Measurements from ENCODE around the gene MAN2A2.

MAN2A2 gene

GRCh38 chr15:90918835-90919234, 15.7 kb downstream of the MAN2A2 start:
- TF ChIP-seq EGR1 (IDR thresholded peaks at IDR 0.05) (no peak), CREB1 (IDR thresholded peaks at IDR 0.05; ENCODE audit: low read depth) (no peak), RAD21 (IDR thresholded peaks at IDR 0.05; ENCODE audit: low read depth) (no peak), USF1 (IDR thresholded peaks at IDR 0.05) (no peak), MAX (IDR thresholded peaks at IDR 0.05) (no peak), TAF1 (IDR thresholded peaks at IDR 0.05; ENCODE audit: low read depth) (no peak), YY1 (IDR thresholded peaks at IDR 0.05; ENCODE audit: low read depth) (no peak), TCF12 (IDR thresholded peaks at IDR 0.05; ENCODE audit: low read depth) (no peak), TEAD4 (IDR thresholded peaks at IDR 0.05) (no peak), EP300 (IDR thresholded peaks at IDR 0.05; ENCODE audit: borderline replicate concordance) (no peak), REST (IDR thresholded peaks at IDR 0.05; ENCODE audit: low read depth) (no peak), CEBPB (IDR thresholded peaks at IDR 0.05) (no peak), ZBTB7A (IDR thresholded peaks at IDR 0.05; ENCODE audit: low read depth) (no peak), FOXM1 (IDR thresholded peaks at IDR 0.05; ENCODE audit: borderline replicate concordance, low read depth) (no peak), NFIC (IDR thresholded peaks at IDR 0.05) (no peak)

GRCh38 chr15:90921887-90922286, 18.8 kb downstream of the MAN2A2 start:
- TF ChIP-seq MAX (IDR thresholded peaks at IDR 0.05) (no peak), ZBTB7A (IDR thresholded peaks at IDR 0.05; ENCODE audit: low read depth) (no peak), TEAD4 (IDR thresholded peaks at IDR 0.05) (no peak), CREB1 (IDR thresholded peaks at IDR 0.05; ENCODE audit: low read depth) (no peak), EGR1 (IDR thresholded peaks at IDR 0.05) (no peak), TCF12 (IDR thresholded peaks at IDR 0.05; ENCODE audit: low read depth) (no peak), TAF1 (IDR thresholded peaks at IDR 0.05; ENCODE audit: low read depth) (no peak), RAD21 (IDR thresholded peaks at IDR 0.05; ENCODE audit: low read depth) (no peak)

- no peak for TF ChIP-seq EP300 (IDR thresholded peaks at IDR 0.05; ENCODE audit: borderline replicate concordance)
- TF ChIP-seq TAF1 (IDR thresholded peaks at IDR 0.05; ENCODE audit: low read depth) = no peak
- no peak for TF ChIP-seq RAD21 (IDR thresholded peaks at IDR 0.05; ENCODE audit: low read depth)
- no peak for TF ChIP-seq CREB1 (IDR thresholded peaks at IDR 0.05; ENCODE audit: low read depth)
- TF ChIP-seq CEBPB (IDR thresholded peaks at IDR 0.05) = no peak
- TF ChIP-seq FOXM1 (IDR thresholded peaks at IDR 0.05; ENCODE audit: borderline replicate concordance, low read depth) = no peak
- no peak for TF ChIP-seq YY1 (IDR thresholded peaks at IDR 0.05; ENCODE audit: low read depth)
- no peak for TF ChIP-seq NFIC (IDR thresholded peaks at IDR 0.05)
- TF ChIP-seq TEAD4 (IDR thresholded peaks at IDR 0.05) = no peak
- TF ChIP-seq USF1 (IDR thresholded peaks at IDR 0.05) = no peak
- no peak for TF ChIP-seq ZBTB7A (IDR thresholded peaks at IDR 0.05; ENCODE audit: low read depth)
- no peak for TF ChIP-seq EGR1 (IDR thresholded peaks at IDR 0.05)
- TF ChIP-seq REST (IDR thresholded peaks at IDR 0.05; ENCODE audit: low read depth) = no peak
- TF ChIP-seq MAX (IDR thresholded peaks at IDR 0.05) = no peak
- no peak for TF ChIP-seq TCF12 (IDR thresholded peaks at IDR 0.05; ENCODE audit: low read depth)
These were observed 21.3 kb downstream of the MAN2A2 start for GRCh38 chr15:90924375-90924774.

- TF ChIP-seq RAD21 (IDR thresholded peaks at IDR 0.05; ENCODE audit: low read depth) = no peak
- no peak for TF ChIP-seq YY1 (IDR thresholded peaks at IDR 0.05; ENCODE audit: low read depth)
- TF ChIP-seq TEAD4 (IDR thresholded peaks at IDR 0.05) = no peak
- no peak for TF ChIP-seq TAF1 (IDR thresholded peaks at IDR 0.05; ENCODE audit: low read depth)
- no peak for TF ChIP-seq USF1 (IDR thresholded peaks at IDR 0.05)
- no peak for TF ChIP-seq ZBTB7A (IDR thresholded peaks at IDR 0.05; ENCODE audit: low read depth)
- no peak for TF ChIP-seq MAX (IDR thresholded peaks at IDR 0.05)
- TF ChIP-seq CREB1 (IDR thresholded peaks at IDR 0.05; ENCODE audit: low read depth) = no peak
- no peak for TF ChIP-seq CEBPB (IDR thresholded peaks at IDR 0.05)
- no peak for TF ChIP-seq NFIC (IDR thresholded peaks at IDR 0.05)
- TF ChIP-seq EGR1 (IDR thresholded peaks at IDR 0.05) = no peak
- no peak for TF ChIP-seq TCF12 (IDR thresholded peaks at IDR 0.05; ENCODE audit: low read depth)
- TF ChIP-seq REST (IDR thresholded peaks at IDR 0.05; ENCODE audit: low read depth) = no peak
- no peak for TF ChIP-seq FOXM1 (IDR thresholded peaks at IDR 0.05; ENCODE audit: borderline replicate concordance, low read depth)
- TF ChIP-seq EP300 (IDR thresholded peaks at IDR 0.05; ENCODE audit: borderline replicate concordance) = no peak
These were observed 26.3 kb downstream of the MAN2A2 start for GRCh38 chr15:90929246-90930019.
